Fibroblast of skin of left quadriceps (primary cell): ENCODE results near the gene KLC1.

Source experiments
- DNase-seq, 2 experiments: peaks; one replicate each; pipeline ENCODE4 v3.0.0-alpha.2; 2013; ENCODE audit warnings: low read depth in 2 of 2

The KLC1 gene

DNA sequence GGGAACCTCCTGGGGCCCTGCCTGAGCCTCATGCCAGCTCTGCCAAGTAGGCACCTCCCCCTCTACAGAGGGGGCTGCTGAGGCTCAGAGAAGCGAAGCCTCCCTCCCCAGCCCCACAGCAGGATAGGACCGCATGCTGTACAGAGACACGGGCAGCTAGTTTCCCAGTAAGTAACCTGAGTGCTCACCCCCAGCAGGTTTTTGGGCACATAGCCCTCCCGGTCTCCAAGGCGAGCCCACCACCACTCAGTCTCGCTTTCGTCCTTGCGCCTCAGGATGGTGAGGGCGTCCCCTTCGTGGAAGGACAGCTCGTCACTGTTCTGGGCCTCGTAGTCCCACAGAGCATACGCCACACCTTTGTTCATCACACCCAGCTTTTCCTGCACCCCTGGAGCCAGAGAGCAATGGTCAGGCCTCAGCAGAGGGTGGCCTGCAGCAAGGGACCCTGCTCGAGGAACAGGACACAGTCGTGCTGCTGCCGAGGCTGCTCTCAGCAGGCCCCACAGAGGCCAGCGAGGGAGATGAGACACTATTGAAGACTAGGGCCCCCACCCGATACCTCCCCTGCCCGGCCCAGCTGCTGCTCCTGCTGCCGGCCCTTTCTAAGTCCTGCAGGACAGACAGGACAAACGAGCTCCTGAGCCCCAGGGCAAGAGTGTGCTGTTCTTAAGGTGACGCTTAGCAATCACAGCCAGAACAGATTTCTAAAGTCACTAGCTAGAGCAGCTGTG is 107.0 kb downstream of the KLC1 start:
- DNase-seq = no peak

DNA sequence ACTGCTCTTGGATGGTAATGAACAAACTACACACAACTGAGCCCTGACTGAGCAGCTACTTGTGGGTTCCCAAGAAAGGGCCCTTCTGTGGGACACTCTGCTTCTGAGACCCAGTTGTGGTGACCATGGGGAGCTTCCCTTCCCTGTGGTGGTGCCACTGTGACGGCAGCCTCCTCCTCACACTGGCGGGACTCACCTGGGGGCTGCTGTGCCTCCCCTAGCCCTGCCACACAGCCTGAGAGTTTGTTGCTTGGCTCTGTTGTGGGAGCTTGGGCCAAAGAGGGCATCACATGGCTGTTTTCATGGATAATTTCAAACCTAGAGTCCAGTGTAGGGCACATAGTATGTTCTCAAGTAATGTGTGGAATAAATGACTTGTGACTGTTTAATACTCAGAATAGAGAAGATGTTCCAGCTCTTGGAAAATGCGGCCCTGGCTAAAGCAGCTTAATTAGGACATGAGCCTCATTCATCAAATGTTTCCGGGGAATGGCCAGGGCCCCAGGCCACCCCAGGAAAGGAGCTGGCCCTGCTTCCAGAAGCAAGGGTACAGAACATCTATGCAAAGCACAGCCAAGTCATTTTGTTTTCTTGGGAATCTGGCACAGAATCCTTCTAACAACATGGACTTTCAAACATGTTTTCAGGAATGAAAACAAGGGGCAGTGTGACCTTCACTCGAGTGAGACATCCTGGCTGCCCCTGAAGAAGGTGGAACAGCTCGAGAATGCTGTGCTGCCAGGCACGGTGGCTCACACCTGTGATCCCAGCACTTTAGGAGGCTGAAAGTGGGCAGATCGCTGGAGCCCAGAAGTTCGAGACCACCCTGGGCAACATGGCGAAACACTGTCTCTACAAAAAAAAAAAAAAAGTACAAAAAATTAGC is 107.8 kb downstream of the KLC1 start:
- DNase-seq = no peak

DNA sequence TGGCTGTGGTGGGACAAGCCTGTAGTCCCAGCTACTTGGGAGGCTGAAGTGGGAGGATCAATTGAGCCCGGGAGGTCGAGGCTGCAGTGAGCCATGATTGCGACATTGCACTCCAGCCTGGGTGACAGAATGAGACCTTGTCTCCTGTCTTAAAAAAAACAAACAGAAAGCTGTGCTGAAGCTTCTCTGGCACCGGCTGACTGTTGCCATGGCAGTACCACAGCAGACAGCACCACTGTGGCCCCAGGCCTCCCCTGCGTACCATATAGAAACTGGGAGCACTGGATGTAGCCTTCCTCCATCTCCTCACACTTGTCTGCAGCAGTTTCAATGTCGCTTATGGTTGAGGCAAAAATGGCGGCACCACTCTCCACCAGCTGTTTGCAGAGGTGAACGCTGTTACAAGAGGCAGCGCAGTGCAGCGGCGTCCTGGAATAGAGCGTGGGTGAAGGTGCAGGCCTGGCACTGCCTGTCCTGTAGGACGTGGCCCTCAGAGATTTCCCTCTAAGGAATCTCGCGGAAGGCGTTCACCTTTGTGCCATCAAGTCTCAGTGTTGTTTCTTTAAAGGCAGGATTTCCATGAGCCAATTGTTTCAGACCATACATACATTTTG is 108.5 kb downstream of the KLC1 start:
- DNase-seq = no peak

DNA sequence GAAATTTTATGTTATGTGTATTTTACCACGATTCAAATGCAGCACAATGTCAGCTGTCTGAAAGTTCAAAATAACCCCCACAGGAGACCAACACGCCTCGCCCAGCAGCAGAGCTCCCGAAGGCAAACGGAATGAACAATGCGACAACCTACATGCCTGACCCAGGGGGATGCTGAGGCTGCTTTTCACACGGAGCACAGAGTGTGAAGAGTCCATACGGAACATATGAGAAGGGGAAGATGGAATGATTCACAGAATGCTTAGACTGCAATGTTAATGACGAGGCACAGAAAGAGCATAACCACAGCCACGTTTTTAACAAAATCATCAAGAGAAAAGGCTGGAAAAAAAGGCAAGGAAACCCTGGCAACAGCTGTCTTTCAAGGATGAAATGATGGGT is 109.2 kb downstream of the KLC1 start:
- DNase-seq = peak in 1 of 2 experiments; percentile 31

DNA sequence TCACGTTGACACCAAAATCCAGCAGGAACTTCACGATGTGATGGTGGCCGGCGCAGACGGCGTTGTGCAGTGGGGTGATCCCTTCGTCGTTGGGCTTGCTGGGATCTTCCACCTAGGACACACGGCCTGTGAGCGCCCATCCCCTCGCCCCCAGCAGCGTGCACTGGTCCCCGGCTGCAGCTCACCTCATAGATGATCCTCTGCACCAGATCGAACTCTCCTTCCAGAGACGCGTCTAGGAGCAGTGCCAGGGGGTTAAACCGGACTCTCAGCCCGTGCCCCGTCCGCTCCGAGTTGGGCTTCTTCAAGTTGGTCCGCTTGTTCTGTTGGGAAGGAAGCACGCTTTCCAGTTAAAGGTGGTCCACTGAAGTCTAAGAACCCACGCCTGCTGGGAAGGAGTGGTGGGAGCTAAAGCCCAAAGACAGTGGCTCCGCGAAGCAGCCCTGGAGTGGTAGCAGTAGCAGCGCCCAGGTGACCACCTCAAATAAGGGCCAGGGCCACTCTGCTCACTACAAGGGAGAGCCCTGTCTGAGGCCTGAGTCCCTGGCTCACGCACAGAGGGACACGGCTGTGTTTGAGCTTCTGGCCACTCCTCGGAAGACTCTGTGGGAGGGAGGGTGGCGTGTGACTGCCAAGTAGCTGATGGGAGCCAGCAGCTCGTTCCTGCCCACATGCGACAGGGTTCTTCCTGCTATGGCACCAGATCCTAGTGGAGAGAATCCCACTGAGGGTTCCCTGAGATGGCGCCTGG is 109.9 kb downstream of the KLC1 start:
- no peak for DNase-seq

DNA sequence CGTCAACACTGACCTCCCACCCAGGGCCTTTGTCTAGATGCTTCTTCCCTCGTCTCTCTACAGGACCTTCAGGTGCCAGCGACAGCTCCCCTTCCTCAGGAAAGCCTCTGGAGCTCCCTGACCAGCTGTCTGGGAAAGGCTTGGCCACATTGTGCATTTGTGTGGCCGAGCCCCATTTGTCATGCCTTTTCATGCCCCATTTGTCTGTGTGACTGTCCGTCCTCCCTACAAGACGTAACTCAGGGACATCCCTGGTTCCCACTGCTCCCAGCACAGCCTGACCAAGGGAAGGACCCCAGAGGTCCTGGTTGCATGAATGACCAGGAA is 110.4 kb downstream of the KLC1 start:
- no peak for DNase-seq

DNA sequence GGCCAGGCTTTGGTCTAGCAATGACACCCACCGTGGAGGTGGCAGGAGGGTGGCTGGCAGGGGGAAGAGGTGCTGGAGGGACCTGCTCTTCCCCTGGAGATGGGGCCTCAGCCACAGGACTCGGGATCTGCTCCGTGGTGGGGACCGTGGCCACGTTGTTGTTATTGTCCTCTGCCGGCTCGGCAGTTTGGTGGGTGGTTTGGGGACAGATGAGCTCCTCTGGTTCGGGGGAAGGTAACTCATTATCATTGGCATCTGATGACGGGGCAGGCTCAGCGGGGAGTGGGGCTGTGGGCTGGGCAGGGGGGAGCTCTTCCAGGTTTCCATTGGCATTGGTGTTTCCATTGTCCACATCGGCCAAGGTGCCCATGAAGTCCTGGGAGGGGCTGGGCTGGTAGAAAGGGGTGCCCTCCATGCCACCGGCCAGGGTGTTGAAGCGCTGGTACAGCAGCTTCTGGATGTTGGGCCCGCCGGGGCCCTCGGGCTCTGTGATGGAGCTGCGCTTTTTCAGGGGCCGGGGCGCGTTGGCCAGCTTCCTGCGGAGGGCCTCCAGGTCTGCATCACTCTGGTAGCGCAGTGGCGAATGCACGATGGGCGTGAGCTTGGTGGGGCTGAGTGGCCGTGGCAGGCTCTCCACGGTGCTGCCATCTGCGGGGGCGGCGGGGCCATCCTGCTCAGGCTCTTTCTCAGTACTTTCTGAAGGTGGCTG is 110.9 kb downstream of the KLC1 start:
- DNase-seq = no peak

DNA sequence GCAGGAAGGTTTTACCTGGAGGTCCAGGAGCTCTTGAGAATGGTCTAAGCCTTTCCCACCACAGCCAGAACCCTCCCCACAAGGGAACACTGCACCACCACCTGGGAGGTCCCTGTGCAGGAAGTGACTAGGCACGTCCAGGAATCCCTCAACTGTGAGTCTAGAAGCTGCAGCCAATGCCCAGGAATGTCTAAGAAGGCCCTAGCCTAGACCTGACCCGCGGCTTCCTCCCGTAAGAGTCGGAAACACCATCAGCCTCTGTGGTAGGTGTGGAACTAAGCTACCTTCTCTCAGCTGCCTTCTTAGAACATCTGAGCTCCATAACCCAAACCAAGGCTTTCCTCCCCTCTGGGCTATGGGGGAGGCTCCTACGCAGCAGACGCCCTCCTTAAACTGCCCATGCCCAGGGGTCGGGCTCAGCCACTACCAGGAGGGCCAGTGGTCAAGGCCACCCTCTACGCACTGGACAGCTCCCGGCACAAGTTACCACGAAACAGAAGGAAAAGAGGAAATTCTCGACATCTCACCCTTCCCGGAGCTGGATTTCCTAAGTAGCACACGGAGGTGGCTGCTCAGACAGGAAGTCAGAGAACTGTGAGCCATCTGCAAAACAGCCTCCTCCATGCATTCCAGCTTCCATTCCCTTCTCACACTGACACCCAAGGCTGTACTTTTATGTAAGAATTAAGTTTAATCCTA is 112.1 kb downstream of the KLC1 start:
- no peak for DNase-seq

DNA sequence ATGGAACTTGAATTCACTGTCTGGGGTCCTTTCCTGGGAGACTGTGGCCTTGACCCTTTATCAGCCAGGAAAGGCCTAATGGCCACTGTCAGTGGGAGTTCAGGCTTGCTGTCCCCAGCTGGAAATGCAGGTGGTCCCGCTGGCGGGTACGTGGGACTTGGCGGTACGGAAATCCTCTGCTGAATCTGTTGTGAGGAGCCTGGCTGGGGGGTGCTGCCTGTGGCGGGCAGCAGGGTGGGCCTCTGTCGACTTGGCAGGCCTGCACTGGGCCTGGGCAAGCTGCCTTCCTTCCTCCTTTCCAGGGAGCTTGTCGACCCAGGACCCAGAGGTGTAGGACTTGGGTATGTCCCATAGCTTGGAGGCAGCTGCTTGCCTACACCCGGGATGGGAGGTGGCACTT is 112.9 kb downstream of the KLC1 start:
- no peak for DNase-seq

DNA sequence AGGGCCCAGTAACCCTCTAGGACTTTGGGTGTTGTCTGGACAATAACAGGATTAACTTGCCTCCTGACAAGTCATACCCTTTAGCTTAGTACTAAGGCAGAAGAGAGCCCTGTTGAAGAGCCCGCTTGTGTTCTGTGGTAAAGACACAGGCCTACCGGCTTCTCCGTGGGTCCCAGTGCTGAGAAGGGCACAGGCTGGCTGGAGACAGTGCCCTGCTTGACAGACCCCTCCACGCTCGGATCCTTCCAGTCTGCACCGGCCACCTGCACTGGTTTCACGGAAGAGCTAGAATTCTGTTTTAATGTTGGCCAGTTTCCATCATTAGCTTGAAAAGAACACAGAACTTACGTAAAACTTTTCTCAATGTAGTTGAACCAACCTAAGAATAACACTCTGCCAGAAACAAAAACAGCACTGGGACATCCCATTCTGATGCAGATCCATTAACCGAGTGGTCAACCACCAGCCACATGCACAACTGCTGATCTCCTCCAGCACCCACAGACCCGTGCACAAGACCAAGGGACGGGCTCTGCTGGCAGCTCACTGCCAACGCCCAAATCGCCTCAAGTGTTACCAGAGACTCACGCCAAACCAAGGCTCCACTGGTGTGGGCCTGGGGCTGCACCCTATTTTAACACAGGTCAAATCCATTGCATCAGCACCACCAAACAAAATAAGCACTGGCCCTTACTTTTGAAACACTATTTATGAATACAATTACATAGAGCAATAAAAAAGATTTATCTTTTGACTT is 113.7 kb downstream of the KLC1 start:
- no peak for DNase-seq

DNA sequence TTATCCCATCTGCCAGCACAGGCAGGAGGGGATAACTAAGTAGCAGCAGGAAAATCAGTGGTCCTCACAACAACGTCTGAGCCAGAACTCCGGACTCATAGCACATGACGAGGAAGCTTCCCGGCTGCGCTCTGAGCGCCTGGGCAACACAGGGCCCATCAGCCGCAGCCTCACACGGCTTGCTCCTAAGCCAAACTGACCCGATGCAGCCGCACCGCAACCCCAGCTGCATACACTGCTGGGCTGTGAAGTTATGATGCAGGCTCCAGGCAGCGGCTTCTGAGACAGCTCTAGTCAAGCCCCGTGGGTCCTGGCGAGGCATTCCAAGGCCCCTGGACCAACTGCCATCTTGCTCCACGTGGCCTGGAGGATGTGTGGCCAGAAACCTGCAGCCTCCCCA is 114.7 kb downstream of the KLC1 start:
- no peak for DNase-seq

DNA sequence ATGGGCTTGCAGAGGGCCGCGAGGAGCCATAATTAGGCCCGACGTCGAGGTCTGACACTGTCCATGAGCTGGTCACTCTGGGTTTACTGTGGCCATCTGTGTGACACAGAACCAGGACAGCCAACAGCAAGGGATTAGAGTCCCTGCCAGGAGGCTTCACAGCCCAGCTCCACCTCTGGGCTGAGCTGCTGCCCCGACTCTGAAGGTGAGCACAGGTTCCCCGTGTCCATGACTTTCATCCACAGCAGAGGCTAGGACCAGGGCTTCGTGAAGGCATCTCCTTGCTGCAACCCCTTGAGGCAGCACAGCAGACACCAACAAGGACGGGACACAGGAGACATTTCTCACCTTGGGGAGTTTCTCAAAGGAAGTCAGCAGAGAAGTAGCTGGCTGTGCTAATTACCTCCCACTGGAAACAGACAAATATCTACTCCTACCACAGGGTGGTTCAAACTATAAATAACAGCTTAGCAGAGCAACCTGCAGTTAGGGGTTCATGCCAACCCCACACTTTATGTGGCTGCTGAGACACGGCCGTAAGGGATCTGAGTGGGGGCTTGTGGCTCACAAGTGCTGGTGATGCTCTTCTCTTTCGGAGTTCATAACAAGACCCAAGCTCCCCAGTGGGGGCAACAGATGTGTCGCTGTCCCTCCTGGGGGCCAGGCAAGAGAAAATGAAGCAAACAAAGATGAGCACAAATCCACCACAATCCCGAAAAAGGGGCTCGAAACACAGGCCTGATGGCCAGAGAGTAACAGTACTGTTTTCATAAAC is 115.8 kb downstream of the KLC1 start:
- DNase-seq = no peak

DNA sequence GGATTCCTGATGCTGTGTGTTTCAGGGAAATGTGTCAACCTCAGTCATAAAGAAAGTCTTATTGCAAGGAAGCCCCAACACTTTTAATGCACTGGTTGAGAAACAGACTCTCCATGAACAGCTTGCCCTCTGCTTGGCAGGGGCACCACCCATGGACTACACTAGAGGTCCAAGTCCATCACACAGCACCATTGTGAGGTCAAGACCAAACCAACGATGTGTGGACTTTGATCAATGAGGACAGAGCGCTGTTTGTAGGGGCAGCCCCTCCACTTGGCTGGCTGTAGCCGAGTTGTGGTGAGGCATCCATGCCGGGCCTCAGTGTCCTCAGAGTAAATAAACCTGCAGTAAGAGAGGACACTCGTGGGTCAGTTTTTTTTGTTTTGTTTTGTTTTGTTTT is 116.4 kb downstream of the KLC1 start:
- DNase-seq = no peak

DNA sequence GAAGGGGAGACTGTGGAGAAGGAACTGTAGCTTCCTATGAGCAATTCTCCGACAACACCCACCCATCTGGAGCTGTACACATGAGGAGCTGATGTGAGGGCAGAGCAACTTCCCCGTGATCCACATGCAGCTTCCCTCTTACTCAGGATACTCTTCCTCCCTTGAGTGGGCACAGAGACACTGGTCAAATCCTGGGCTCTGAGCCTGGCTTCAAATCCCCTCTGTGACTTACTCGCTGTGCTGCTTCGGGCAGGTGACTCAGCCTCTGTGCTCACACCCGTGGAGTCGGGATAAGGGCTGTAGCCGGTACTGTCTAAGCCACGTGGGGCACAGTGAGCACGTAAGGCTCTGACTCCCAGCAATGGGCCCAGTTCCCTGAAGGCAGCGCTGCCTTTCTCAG is 117.7 kb downstream of the KLC1 start:
- no peak for DNase-seq

DNA sequence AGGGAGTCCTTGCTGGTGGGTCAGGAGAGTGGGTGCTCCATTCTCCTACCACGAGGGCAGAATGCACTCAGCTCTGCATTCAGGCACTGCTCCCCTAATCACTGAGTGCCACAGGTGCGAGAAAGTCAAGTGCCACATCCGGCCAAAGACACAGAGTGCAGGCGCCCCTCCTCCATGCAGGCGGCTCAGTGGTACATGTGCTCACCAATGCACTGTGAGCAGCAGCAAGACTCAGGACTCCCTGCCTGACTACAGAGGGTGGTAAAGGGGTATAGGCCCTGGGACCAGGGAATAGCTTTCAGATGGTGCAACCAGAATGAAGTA is 119.5 kb downstream of the KLC1 start:
- DNase-seq = no peak

DNA sequence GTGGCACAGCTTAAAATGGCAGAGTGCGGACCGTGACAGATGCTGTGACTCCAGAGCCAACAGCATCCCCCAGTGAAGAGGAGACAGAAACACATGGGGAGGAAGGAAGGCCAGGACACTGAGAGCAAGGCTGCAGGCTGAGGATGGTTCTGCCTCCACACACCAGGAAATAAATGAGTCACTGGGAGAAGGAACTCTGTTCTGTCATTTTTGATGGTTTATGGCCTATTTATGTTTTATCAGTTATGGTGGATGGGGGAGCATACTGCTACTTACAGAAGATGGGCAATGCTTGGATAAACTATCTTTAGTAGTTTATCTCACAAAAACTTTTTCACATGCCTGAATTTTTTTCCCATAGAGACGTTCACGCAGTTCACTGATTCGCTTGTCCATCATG is 120.4 kb downstream of the KLC1 start:
- no peak for DNase-seq

DNA sequence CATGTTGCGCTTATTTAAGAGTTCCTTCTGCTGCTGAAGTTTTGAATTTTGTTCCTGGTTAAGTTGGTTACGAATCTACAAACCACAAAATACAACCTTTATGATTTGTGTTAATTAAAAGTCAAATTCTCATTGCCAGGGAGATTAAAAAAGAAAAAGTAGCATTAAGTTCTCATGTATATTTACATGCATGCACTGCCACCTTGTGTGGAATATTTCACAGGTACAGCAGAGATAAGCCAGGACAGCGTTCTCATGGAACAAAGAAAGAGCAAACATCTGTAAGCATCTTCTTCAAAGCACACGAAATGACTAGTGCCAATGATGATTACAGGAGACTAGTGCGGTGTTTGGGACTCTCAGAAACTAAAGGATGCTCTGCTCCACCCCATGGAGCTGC is 120.8 kb downstream of the KLC1 start:
- DNase-seq = no peak
